C4-2B (cell line): ENCODE measurements around the gene HK2.

Source experiments
- H3K27ac ChIP-seq: fragments of 450-650 bp; 2 replicates; pipeline ENCODE4 v1.5.1; 2017
- ZFX ChIP-seq: fragments of 450-650 bp; IDR thresholded peaks from 2 replicates; pipeline ENCODE4 v1.6.1; 2017
- TF ChIP-seq, protein P1 (sequence below): fragments of 450-650 bp; conservative IDR thresholded peaks from 2 replicates; pipeline ENCODE4 v1.5.1; 2017; ENCODE audit warnings: mild to moderate bottlenecking

The HK2 gene

DNA sequence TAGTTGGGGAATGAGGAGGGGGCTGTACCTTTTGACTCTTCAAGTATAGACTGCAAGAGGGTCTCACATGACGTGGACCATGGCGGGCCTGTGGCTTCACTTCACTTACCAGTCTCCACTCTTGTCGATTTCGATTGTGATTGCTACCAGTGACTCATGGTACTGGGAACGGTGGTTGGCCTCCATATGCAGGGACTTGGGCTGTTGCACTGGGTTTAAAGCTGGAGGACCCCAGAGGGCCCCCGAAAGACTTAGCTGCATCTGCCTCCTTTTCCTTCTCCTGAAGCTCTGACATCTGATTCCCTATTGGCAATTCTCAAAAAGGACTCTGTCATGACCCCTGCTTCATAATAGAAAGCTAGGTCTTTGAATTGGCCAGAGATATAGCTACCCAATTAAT lies 43.4 kb downstream of the HK2 start:
- H3K27ac ChIP-seq: no peak overlapping the region
- TF ChIP-seq ZFX: no peak
- TF ChIP-seq, protein P1, sequence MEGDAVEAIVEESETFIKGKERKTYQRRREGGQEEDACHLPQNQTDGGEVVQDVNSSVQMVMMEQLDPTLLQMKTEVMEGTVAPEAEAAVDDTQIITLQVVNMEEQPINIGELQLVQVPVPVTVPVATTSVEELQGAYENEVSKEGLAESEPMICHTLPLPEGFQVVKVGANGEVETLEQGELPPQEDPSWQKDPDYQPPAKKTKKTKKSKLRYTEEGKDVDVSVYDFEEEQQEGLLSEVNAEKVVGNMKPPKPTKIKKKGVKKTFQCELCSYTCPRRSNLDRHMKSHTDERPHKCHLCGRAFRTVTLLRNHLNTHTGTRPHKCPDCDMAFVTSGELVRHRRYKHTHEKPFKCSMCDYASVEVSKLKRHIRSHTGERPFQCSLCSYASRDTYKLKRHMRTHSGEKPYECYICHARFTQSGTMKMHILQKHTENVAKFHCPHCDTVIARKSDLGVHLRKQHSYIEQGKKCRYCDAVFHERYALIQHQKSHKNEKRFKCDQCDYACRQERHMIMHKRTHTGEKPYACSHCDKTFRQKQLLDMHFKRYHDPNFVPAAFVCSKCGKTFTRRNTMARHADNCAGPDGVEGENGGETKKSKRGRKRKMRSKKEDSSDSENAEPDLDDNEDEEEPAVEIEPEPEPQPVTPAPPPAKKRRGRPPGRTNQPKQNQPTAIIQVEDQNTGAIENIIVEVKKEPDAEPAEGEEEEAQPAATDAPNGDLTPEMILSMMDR: no peak

DNA sequence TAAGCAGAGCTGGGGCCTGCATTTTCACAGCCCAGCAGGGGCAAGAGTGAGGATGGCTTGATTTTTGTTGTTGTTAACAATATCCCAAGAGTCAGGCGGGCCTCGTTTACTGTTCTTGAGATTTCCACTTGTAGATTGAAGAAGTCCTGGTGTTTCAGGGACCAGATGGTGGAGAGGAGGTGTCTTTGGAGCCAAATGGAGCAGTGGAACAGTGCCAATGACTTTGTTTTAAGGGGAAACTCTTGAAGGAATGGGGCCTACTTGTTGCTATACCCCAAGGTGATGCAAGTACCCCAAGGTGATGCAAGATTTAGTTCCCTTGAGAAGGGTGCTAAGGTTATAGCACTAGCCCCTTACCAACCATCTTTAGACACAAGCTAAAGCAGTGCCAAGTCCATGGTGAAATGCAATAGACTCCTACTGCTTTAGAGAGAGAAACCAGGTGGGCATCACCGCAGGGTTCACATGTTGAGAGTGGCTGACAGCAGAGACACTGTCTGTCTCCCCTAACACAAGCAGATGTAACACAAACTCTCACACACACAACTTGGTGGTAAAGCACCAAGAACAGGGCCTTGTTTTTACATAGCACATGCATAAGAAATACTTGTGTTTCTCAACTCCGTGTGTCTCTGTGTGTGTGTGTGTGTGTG lies 44.0 kb downstream of the HK2 start:
- H3K27ac ChIP-seq: no peak overlapping the region
- TF ChIP-seq, protein P1: no peak
- no peak for TF ChIP-seq ZFX

DNA sequence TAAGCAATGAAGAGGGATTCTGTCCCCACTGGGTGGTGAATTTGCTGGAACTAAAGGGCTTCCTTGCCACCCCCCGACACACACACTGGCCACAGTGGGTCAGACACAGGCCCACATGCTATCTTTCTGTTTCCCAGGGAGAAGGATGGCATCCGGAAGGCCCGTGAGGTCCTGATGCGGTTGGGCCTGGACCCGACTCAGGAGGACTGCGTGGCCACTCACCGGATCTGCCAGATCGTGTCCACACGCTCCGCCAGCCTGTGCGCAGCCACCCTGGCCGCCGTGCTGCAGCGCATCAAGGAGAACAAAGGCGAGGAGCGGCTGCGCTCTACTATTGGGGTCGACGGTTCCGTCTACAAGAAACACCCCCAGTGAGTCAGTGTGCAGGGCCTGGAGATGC lies 44.6 kb downstream of the HK2 start:
- no peak overlapping the region for H3K27ac ChIP-seq
- no peak for TF ChIP-seq ZFX
- TF ChIP-seq, protein P1: no peak

DNA sequence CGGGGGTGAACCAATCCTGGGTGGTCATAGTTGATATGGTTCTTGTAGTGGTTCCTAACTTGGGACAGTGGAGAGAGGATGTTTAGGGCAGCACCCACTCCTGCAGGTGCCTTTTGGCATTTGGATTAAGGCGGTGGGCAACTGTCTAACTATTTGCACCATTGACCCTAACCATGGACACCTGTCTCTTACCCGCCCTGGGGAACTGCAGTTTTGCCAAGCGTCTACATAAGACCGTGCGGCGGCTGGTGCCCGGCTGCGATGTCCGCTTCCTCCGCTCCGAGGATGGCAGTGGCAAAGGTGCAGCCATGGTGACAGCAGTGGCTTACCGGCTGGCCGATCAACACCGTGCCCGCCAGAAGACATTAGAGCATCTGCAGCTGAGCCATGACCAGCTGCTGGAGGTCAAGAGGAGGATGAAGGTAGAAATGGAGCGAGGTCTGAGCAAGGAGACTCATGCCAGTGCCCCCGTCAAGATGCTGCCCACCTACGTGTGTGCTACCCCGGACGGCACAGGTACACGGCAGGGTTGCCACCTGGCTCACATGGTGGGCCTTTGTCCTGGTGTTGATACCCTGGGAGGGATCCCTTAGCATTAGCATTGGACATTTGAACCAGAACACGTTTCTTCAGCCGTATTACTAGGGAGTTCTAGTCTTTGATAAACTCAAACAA lies 46.3 kb downstream of the HK2 start:
- no peak for TF ChIP-seq ZFX
- TF ChIP-seq, protein P1: no peak

DNA sequence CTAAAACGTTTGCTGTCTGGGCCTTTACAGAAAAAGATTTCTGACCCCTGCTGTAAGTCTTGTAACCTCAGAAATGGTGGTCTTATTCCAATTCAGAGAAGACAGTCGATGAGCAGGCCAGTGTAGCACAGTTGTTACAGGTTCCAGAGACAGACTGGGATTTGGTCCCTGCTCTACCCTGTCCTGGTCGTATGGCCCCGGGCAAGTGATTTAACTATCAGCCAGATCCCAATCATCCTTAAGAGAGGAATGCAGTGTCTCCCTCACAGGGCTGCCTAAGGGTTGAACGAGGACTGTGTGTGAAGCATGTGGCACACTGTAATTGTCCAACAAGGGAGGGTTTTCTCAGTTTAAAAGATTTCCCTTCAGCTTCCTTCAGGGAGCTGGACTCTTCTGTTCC lies 47.2 kb downstream of the HK2 start:
- no peak for TF ChIP-seq ZFX
- TF ChIP-seq, protein P1: no peak
- no peak overlapping the region for H3K27ac ChIP-seq

More for the DNA sequence above, 46.3 kb downstream of the HK2 start:
- H3K27ac ChIP-seq: no peak overlapping the region

DNA sequence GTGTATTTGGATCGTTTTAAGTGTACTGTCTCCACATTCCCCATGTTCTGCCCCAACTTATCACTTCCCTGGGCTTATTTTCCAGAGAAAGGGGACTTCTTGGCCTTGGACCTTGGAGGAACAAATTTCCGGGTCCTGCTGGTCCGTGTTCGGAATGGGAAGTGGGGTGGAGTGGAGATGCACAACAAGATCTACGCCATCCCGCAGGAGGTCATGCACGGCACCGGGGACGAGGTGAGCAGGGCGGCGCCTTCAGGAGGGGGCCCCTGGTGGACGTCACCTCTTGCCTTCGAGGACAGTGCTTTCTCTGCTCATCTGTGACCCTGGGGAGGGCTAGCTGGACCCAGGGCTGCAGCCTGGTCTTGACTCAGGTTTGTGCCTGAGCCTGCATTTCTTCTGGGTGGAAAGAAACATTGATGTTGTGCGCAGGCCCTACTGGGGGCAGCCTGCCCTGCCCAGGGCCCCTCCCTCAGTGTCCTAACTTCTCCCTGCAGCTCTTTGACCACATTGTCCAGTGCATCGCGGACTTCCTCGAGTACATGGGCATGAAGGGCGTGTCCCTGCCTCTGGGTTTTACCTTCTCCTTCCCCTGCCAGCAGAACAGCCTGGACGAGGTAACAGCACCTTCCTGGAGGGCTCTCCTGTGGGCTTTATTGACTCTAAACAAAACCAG lies 47.8 kb downstream of the HK2 start:
- TF ChIP-seq ZFX: no peak
- TF ChIP-seq, protein P1: no peak

DNA sequence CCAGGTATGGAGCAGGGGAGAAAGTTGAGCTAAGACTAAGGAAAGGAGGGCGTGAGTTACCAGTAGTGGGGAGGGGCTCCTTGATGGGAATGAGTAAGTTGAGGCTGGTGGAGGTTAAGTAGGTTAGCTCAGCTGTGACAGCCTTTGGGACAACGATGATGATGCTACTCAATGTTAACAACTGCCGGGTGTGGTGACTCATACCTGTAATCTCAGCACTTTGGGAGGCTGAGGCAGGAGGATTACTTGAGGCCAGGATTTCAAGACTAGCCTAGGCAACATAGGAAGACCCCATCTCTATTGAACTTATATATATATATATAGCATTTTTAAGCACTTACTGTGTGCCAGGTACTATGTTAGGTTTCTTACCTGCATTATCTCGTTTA lies 48.4 kb downstream of the HK2 start:
- no peak for TF ChIP-seq ZFX
- TF ChIP-seq, protein P1: no peak
- no peak overlapping the region for H3K27ac ChIP-seq

More for the DNA sequence above, 47.8 kb downstream of the HK2 start:
- H3K27ac ChIP-seq: no peak overlapping the region
